Tibial nerve (tissue), 3 donors: ENCODE measurements around the gene SYNJ2.

Source experiments
- POLR2A ChIP-seq, 2 donors: fragments of 450-650 bp; IDR thresholded peaks; one replicate each; pipeline ENCODE4 v1.6.1; 2017; ENCODE audit warnings: antibody characterized with exemption in 2 of 2, mild to moderate bottlenecking in 2 of 2, moderate library complexity in 2 of 2
- TF ChIP-seq, protein P1 (sequence below), 5 experiments: fragments of 200-600 bp in 3 of 5; fragments of 450-650 bp in 2 of 5; sonication (generic) in 3 of 5; IDR thresholded peaks; one replicate each; pipeline ENCODE4 v1.5.1; 2016 to 2019; ENCODE audit warnings: antibody characterized with exemption in 5 of 5, mild to moderate bottlenecking in 3 of 5, moderate library complexity in 2 of 5

DNA sequence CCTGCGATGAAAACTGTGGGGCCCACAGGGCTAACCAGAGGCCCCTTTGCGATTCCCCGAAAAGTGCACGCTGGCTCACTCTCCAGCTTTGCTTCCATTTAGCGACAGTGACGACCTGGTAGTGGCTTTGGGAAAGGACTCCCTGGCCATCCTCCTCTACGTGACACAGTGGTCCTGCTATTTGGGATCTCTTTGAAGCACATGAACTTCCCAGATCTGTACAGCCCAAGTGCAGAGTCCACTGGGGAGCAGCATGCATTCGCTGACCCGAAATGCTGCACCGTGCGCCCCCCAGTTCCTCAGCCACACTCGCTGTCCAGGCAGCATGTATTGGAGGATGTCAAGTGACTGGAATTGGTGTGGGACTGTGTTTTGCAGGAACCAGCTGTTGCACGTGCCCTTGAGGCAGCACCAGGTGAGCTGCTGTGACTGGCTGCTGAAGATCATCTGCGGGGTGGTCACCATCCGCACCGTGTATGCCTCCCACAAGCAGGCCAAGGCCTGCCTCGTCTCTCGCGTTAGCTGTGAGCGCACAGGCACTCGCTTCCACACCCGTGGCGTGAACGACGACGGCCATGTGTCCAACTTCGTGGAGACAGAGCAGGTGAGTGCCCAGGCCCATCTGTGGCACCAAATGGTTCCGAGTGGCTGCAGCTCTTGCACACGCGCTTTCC lies 51.6 kb downstream of the SYNJ2 start:
- TF ChIP-seq, protein P1, sequence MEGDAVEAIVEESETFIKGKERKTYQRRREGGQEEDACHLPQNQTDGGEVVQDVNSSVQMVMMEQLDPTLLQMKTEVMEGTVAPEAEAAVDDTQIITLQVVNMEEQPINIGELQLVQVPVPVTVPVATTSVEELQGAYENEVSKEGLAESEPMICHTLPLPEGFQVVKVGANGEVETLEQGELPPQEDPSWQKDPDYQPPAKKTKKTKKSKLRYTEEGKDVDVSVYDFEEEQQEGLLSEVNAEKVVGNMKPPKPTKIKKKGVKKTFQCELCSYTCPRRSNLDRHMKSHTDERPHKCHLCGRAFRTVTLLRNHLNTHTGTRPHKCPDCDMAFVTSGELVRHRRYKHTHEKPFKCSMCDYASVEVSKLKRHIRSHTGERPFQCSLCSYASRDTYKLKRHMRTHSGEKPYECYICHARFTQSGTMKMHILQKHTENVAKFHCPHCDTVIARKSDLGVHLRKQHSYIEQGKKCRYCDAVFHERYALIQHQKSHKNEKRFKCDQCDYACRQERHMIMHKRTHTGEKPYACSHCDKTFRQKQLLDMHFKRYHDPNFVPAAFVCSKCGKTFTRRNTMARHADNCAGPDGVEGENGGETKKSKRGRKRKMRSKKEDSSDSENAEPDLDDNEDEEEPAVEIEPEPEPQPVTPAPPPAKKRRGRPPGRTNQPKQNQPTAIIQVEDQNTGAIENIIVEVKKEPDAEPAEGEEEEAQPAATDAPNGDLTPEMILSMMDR (IDR thresholded peaks at IDR 0.05) = no peak
- TF ChIP-seq POLR2A (IDR thresholded peaks at IDR 0.05) = no peak
